Osteoblast (primary cell): ENCODE measurements around the gene RAB26. TPM values are rescaled to one million over a fixed set of nuclear protein-coding genes. Genes with fewer than 3 reads are reported as not detected.

Source experiments
- DNase-seq: peaks from one replicate; pipeline ENCODE4 v3.0.0; 2011; ENCODE audit warnings: low spot score, mixed read lengths; ENCODE audit not compliant: insufficient read length; ENCODE audit errors: missing footprints
- H2AFZ ChIP-seq: 2 replicates; pipeline ENCODE4 v1.6.0; 2011; ENCODE audit warnings: mild to moderate bottlenecking, low read length
- H3K27ac ChIP-seq: 2 replicates; pipeline ENCODE4 v1.5.1; 2011; ENCODE audit warnings: mild to moderate bottlenecking, low read depth, low read length, moderate library complexity
- H3K27me3 ChIP-seq: 2 replicates; pipeline ENCODE4 v1.6.0; 2012; ENCODE audit warnings: mild to moderate bottlenecking, control low read depth, inconsistent platforms, low read length, moderate library complexity; ENCODE audit not compliant: insufficient read depth
- H3K36me3 ChIP-seq: 2 replicates; pipeline ENCODE4 v1.5.1; 2011; ENCODE audit warnings: mild to moderate bottlenecking, low read length, control low read depth, moderate library complexity; ENCODE audit not compliant: insufficient read depth
- H3K4me1 ChIP-seq: 2 replicates; pipeline ENCODE4 v1.5.1; 2011; ENCODE audit warnings: mild to moderate bottlenecking, low read length, control low read depth, moderate library complexity; ENCODE audit not compliant: insufficient read depth
- H3K4me2 ChIP-seq: 2 replicates; pipeline ENCODE4 v1.6.0; 2011; ENCODE audit warnings: mild to moderate bottlenecking, low read length; ENCODE audit not compliant: insufficient read depth
- H3K4me3 ChIP-seq: fragments of 200-600 bp; sonication (generic); 3 replicates; pipeline ENCODE4 v1.5.1; 2012; ENCODE audit warnings: mild to moderate bottlenecking, low read length, inconsistent platforms; ENCODE audit not compliant: insufficient read depth
- H3K79me2 ChIP-seq: 2 replicates; pipeline ENCODE4 v1.6.0; 2012; ENCODE audit warnings: mild to moderate bottlenecking, low read length, control low read depth, inconsistent platforms; ENCODE audit not compliant: insufficient read depth
- H3K9me3 ChIP-seq: 2 replicates; pipeline ENCODE4 v1.5.1; 2011; ENCODE audit warnings: low read depth, low read length, control low read depth
- H4K20me1 ChIP-seq: 2 replicates; pipeline ENCODE4 v1.6.0; 2012; ENCODE audit warnings: mild to moderate bottlenecking, low read length, control low read depth; ENCODE audit not compliant: insufficient read depth
- CTCF ChIP-seq: IDR thresholded peaks from 2 replicates; pipeline ENCODE4 v1.5.1; 2011; ENCODE audit warnings: mild to moderate bottlenecking, low read depth, low read length, moderate library complexity; ENCODE audit errors: extremely low read depth
- total RNA-seq: library from RNA; depleted of rRNA; stranded (reverse); fragments of >200 nt; gene quantifications from 2 replicates; pipeline ENCODE4 v1.2.3, GENCODE V29; 2012

The RAB26 gene
- total RNA-seq, 1 donor: 0.36 TPM

- peaks cover 55% of the 10 kb centered on the region for H3K27me3 ChIP-seq
- H3K4me2 ChIP-seq: no peak within 1 kb of the TSS
- H3K79me2 ChIP-seq: no peaks in the 10 kb centered on the region
- H3K27ac ChIP-seq: no peak within 1 kb of the TSS
- no peaks in the 10 kb centered on the region for H3K36me3 ChIP-seq
- no peak within 1 kb of the TSS for H3K4me3 ChIP-seq
- DNase-seq: peak; percentile 96
- no peak within 1 kb of the TSS for H2AFZ ChIP-seq
- TF ChIP-seq CTCF: no peak
- H4K20me1 ChIP-seq: no peaks in the 10 kb centered on the region
- no peaks in the 10 kb centered on the region for H3K4me1 ChIP-seq
- no peaks in the 10 kb centered on the region for H3K9me3 ChIP-seq
Observed at GRCh38 chr16:2196162-2196980, 47.9 kb downstream of the RAB26 start, which contains the start of gene CASKIN1. CASKIN1 (minus strand) TSS chr16:2196605; CDS start chr16:2196432, 173 bp downstream.

GRCh38 chr16:2196981-2197511 is 48.6 kb downstream of the RAB26 start:
- H3K9me3 ChIP-seq: no peaks in the 10 kb centered on the region
- no peak overlapping the region for H3K4me2 ChIP-seq
- H3K79me2 ChIP-seq: no peaks in the 10 kb centered on the region
- no peak overlapping the region for H3K4me3 ChIP-seq
- no peaks in the 10 kb centered on the region for H4K20me1 ChIP-seq
- no peak overlapping the region for H3K27ac ChIP-seq
- no peaks in the 10 kb centered on the region for H3K4me1 ChIP-seq
- H3K27me3 ChIP-seq: peaks cover 55% of the 10 kb centered on the region
- DNase-seq: peak; percentile 76
- no peaks in the 10 kb centered on the region for H3K36me3 ChIP-seq
- no peak for TF ChIP-seq CTCF
- H2AFZ ChIP-seq: no peak overlapping the region

- TF ChIP-seq CTCF: no peak
- H2AFZ ChIP-seq: no peak overlapping the region
- H3K27me3 ChIP-seq: peaks cover 55% of the 10 kb centered on the region
- no peak for DNase-seq
- no peaks in the 10 kb centered on the region for H3K36me3 ChIP-seq
- H3K4me1 ChIP-seq: no peaks in the 10 kb centered on the region
- H3K27ac ChIP-seq: no peak overlapping the region
- no peaks in the 10 kb centered on the region for H3K79me2 ChIP-seq
- no peak overlapping the region for H3K4me2 ChIP-seq
- no peak overlapping the region for H3K4me3 ChIP-seq
- no peaks in the 10 kb centered on the region for H3K9me3 ChIP-seq
- H4K20me1 ChIP-seq: no peaks in the 10 kb centered on the region
Observed at GRCh38 chr16:2197765-2198164, 49.3 kb downstream of the RAB26 start.

GRCh38 chr16:2198283-2198682 is 49.9 kb downstream of the RAB26 start:
- no peaks in the 10 kb centered on the region for H3K4me1 ChIP-seq
- no peak overlapping the region for H3K4me3 ChIP-seq
- H3K27me3 ChIP-seq: peaks cover 55% of the 10 kb centered on the region
- no peak for DNase-seq
- H3K9me3 ChIP-seq: no peaks in the 10 kb centered on the region
- TF ChIP-seq CTCF: no peak
- H3K79me2 ChIP-seq: no peaks in the 10 kb centered on the region
- H3K27ac ChIP-seq: no peak overlapping the region
- no peak overlapping the region for H2AFZ ChIP-seq
- no peaks in the 10 kb centered on the region for H3K36me3 ChIP-seq
- no peak overlapping the region for H3K4me2 ChIP-seq
- no peaks in the 10 kb centered on the region for H4K20me1 ChIP-seq
